Activated naive CD4-positive, alpha-beta T cell treated with anti-CD3 and anti-CD28 coated beads, Interleukin-2, amount 10 ng/mL, durations not matched to agents 7 days and 5 days (primary cell): Measurements from ENCODE around the gene DPH3.

Experiments
- CTCF ChIA-PET: fragments of 350-600 bp; sonication (Branson Sonifier 250); formaldehyde crosslinking; loops from one replicate; lab custom pipeline; 2021; ENCODE audit warnings: antibody characterized with exemption; lab: Charles Lee
- DNase-seq: peaks from one replicate; pipeline ENCODE4 v3.0.0-alpha.2; 2020
- H3K27ac Mint-ChIP-seq: one replicate; pipeline ENCODE4 v1.8.0; 2021; ENCODE audit warnings: mild to moderate bottlenecking, moderate library complexity, mixed read lengths
- H3K27me3 Mint-ChIP-seq: one replicate; pipeline ENCODE4 v1.8.0; 2021; ENCODE audit warnings: mild to moderate bottlenecking, mixed read lengths
- H3K36me3 Mint-ChIP-seq: one replicate; pipeline ENCODE4 v1.8.0; 2021; ENCODE audit warnings: mixed read lengths
- H3K4me1 Mint-ChIP-seq: one replicate; pipeline ENCODE4 v1.8.0; 2021; ENCODE audit warnings: mixed read lengths
- H3K4me3 Mint-ChIP-seq: one replicate; pipeline ENCODE4 v1.8.0; 2021; ENCODE audit warnings: mild to moderate bottlenecking, moderate library complexity, mixed read lengths
- H3K9me3 Mint-ChIP-seq: one replicate; pipeline ENCODE4 v1.8.0; 2021; ENCODE audit warnings: mixed read lengths

The DPH3 gene

DNA sequence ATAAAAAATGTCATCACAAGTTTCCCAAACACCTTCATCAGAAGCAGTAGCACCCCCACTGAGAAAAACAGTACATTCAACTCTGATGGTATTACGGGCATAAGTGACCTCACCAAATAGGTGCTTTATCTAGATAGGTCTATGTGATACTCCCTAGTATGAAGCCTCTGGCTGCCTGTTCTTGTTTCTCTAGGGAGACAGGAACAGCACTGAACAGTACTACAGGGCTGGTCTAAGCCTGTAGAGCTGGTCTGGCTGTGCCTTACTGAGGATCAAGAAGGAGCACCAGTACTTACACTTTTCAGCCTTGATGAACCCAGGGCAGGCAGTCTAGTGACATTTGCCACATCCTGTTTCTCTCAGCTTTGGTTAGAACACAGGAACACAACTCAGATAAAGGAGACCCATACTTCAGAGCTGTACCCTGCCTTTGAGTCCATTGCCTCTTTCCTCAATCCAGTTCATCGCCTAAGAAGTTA, 36.2 kb upstream of the DPH3 start:
- peaks cover 98% of the 10 kb centered on the region for H3K4me1 Mint-ChIP-seq
- no peaks in the 10 kb centered on the region for H3K27me3 Mint-ChIP-seq
- H3K36me3 Mint-ChIP-seq = peaks cover 93% of the 10 kb centered on the region
- H3K9me3 Mint-ChIP-seq = peaks cover 9% of the 10 kb centered on the region
- peak; percentile 73 for DNase-seq
- peak overlapping the region; percentile 96 for H3K27ac Mint-ChIP-seq
- CTCF ChIA-PET = interaction anchor here (1.2 to 6.7 kb wide), 4 partner anchors 11 to 18 kb away, joined by 3 to 53 read pairs (median 6); no protein-coding TSS in a partner anchor
- peak overlapping the region; percentile 83 for H3K4me3 Mint-ChIP-seq

GRCh38 chr3:16300307-16300706, 35.6 kb upstream of the DPH3 start:
- DNase-seq = no peak
- Mint-ChIP-seq H3K36me3 (peaks cover 93% of the 10 kb centered on the region), H3K27ac (peak overlapping the region; percentile 96), H3K4me3 (peak overlapping the region; percentile 83), H3K9me3 (peaks cover 9% of the 10 kb centered on the region), H3K4me1 (peaks cover 98% of the 10 kb centered on the region), H3K27me3 (no peaks in the 10 kb centered on the region)
- CTCF ChIA-PET = interaction anchor here (2.0 to 6.7 kb wide), 2 partner anchors 10 to 19 kb away, joined by 8 to 53 read pairs; no protein-coding TSS in a partner anchor

DNA sequence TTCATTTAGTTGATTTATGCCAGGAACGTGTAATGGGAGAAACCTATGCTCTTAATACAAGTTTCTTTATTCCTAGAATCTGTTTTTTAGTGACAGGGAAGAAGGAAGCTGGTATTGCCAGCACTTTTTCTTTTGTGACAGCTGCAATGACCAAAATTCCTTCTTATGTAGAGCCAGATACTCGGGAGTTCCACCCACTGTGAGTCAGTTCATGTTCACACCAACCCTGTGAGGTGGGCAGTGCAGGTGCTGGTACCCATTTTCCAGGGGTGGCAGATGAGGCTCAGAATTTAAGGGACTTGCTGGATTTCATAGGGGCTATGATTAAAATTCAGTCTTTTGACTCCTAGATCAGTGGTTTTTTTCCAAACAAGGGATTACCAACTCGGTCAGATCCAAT, 35.0 kb upstream of the DPH3 start:
- peaks cover 93% of the 10 kb centered on the region for H3K36me3 Mint-ChIP-seq
- H3K9me3 Mint-ChIP-seq = peaks cover 11% of the 10 kb centered on the region
- CTCF ChIA-PET = interaction anchor here (2.0 to 6.7 kb wide), 2 partner anchors 9 to 20 kb away, joined by 8 to 53 read pairs; no protein-coding TSS in a partner anchor
- H3K4me1 Mint-ChIP-seq = peaks cover 98% of the 10 kb centered on the region
- H3K27ac Mint-ChIP-seq = peak overlapping the region; percentile 96
- H3K4me3 Mint-ChIP-seq = peak overlapping the region; percentile 52
- DNase-seq = no peak
- H3K27me3 Mint-ChIP-seq = no peaks in the 10 kb centered on the region

DNA sequence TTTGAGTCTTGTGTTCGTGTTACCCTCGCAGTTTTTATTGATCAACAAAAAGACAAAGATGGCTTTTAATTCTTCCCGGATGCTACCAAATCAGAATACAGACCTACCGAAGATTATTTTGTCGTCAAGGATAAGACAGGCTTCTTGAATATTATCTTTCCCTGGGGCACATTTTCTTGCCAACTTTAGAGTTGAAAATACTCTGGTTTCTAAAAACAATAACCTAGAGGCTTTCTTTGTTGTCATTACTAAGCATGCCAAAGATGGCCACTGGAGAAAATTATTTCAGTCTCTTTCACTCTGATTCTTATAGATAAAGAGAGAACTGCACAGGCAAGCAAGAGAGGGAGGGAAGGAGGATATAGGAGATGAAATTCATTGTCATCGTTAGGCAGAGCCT, 34.1 kb upstream of the DPH3 start:
- no peak for DNase-seq
- Mint-ChIP-seq H3K9me3 (peaks cover 13% of the 10 kb centered on the region), H3K4me3 (peak overlapping the region; percentile 32), H3K27ac (peak overlapping the region; percentile 96), H3K36me3 (peaks cover 93% of the 10 kb centered on the region), H3K27me3 (no peaks in the 10 kb centered on the region), H3K4me1 (peaks cover 96% of the 10 kb centered on the region)
- CTCF ChIA-PET = interaction anchor here (1.2 to 1.4 kb wide), 2 partner anchors 9 to 10 kb away, joined by 3 to 5 read pairs; no protein-coding TSS in a partner anchor

DNA sequence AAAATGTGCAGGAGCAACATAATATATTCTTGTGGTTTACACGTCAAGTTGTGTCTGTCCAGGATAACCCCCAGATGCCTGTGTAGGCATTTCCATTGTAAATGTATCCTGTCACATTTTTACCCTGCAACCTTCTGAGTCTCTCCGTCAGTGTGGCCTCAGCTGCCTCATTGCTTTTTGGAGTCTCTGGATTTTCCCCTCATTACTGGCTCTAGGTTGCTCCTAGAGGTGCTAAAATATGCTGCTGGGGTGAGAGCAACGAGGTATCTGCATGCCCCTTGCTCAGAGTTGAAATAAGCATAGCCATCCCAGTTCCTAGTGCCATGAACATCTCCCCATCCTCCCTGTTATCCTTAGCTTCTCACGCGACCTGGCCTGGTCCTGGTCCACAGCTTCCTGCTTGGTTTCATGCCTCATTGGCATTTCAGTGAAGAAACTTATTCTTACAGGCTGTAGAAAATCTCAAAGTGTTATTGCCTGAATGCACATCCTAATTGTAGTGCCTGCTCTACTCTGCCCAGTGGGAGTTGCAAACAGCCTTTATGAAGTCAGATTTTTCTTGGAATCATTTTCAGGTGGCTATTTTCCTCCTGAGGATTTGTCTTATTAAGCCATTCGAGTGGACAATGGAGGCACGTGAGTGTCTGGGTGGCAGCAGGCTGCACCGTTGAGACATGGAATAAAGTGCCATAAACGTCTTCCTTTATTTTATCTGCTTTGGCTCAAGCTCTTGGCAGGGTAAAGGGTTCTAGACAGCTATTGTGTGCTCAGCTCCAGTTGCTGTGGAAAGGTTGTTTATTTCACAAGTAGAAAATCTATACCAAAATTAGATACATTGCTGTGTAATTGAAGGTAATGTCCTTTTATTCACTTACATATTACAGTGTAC, 33.5 kb upstream of the DPH3 start:
- CTCF ChIA-PET = interaction anchor here (0.6 to 1.4 kb wide), 3 partner anchors 8 to 687 kb away, joined by 3 to 5 read pairs (median 3); no protein-coding TSS in a partner anchor
- DNase-seq = no peak
- Mint-ChIP-seq H3K9me3 (peaks cover 20% of the 10 kb centered on the region), H3K27me3 (no peaks in the 10 kb centered on the region), H3K36me3 (peaks cover 96% of the 10 kb centered on the region), H3K27ac (peak overlapping the region; percentile 96), H3K4me1 (peaks cover 98% of the 10 kb centered on the region), H3K4me3 (peak overlapping the region; percentile 32)

DNA sequence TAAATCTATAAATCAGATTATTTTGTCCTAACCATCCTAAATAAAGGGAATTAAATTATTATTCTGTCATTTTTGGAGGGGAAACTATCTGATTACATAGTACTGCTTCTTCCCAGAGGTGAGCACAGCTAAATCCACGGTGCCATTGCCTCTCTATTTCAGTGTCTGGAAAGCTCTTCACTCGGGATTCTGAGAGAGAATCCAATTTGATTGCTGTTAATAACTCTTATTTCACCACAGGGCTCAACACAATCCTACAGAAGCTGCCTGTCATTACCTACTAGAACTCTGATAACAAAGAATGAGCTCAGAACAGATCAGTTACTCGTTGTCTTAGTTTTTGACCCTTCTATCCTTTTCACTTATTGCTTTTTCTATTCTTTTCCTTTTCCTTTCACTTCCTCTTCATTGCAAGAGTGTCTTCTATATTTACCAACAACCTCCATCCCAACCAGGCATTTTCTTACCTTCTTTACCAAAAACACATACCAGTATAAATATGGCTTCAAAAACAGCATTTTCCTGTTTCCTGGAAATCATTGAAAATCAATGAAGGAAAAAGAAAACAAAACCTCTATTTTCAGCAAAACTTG, 30.7 kb upstream of the DPH3 start:
- DNase-seq = no peak
- Mint-ChIP-seq H3K36me3 (peaks cover 85% of the 10 kb centered on the region), H3K27ac (peak overlapping the region; percentile 78), H3K4me1 (peaks cover 94% of the 10 kb centered on the region), H3K4me3 (peak overlapping the region; percentile 45), H3K27me3 (no peaks in the 10 kb centered on the region), H3K9me3 (peaks cover 25% of the 10 kb centered on the region)
- CTCF ChIA-PET = interaction anchor here (1.1 to 9.8 kb wide), 5 partner anchors 8 to 255 kb away, joined by 3 to 246 read pairs (median 6); no protein-coding TSS in a partner anchor

- peaks cover 83% of the 10 kb centered on the region for H3K36me3 Mint-ChIP-seq
- H3K27me3 Mint-ChIP-seq = no peaks in the 10 kb centered on the region
- CTCF ChIA-PET = interaction anchor here (1.1 to 9.8 kb wide), 4 partner anchors 9 to 255 kb away, joined by 3 to 246 read pairs (median 10); no protein-coding TSS in a partner anchor
- DNase-seq = no peak
- H3K27ac Mint-ChIP-seq = peak overlapping the region; percentile 64
- H3K4me1 Mint-ChIP-seq = peaks cover 94% of the 10 kb centered on the region
- H3K9me3 Mint-ChIP-seq = peaks cover 25% of the 10 kb centered on the region
- peak overlapping the region; percentile 46 for H3K4me3 Mint-ChIP-seq
Measured at GRCh38 chr3:16294844-16295243, 30.1 kb upstream of the DPH3 start.

DNA sequence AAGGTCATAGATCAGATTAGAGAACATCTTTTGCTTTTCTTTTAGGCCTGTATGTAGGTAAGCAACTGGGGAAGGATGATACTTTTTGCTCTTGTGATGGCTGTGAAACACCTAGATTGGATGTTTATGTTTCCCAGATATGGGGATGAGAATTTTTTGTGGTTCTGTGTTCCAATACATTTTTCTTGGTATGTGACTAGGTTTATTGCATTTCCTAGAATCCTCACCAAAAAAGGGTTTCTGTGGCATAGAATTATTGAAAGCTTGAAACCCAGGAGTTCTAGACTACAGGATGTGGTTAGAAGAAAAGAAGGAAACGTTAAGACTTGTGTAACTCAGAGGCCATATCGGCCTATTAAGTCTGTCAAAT, 26.1 kb upstream of the DPH3 start:
- Mint-ChIP-seq H3K9me3 (peaks cover 16% of the 10 kb centered on the region), H3K27ac (peak overlapping the region; percentile 97), H3K36me3 (peaks cover 78% of the 10 kb centered on the region), H3K4me1 (peaks cover 68% of the 10 kb centered on the region), H3K27me3 (no peaks in the 10 kb centered on the region), H3K4me3 (peak overlapping the region; percentile 92)
- no peak for DNase-seq
- CTCF ChIA-PET = interaction anchor here (0.6 to 9.8 kb wide), 18 partner anchors 7 to 551 kb away, joined by 3 to 246 read pairs (median 5); partner anchors contain the start of genes DPH3 and OXNAD1

DNA sequence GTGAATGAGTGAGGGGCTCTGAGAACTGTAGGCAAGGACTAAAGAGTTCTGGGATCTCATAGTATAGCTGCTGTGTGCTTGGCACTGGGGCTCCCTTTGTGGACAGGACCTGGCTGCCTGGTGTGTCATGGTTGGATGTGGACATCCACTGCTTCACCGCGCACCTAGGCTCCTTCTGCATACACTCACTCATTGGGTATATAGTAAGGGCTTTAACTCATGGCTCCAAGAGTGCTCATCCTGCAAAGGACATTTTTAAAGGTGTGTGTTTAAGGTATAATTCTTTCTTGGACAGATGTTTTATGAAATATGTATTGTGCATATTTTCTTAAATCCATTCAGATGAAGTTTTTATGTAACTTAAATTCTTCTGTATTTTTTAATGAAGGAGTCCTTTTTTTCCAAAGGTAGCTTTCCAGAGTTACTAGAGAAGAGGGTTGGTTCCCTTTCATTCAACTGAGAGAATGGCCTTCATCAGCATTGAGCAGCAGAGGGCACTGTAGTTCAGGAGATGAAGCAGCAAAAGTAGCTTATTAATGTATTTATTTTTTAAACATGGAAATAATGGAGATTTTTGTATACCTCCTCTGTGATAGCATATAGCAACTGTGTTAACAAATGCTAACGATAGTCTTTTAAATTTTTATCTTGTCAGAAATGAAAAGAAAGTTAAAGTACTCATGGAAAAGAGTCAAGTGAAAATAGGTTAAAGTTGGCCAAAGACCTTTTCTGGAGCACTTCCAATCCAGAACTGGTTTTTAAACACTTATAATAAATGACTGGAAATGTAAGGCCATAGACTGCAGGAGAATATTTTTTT, 25.5 kb upstream of the DPH3 start:
- peak; percentile 80 for DNase-seq
- Mint-ChIP-seq H3K4me3 (peak overlapping the region; percentile 92), H3K27me3 (no peaks in the 10 kb centered on the region), H3K9me3 (peaks cover 16% of the 10 kb centered on the region), H3K4me1 (peaks cover 68% of the 10 kb centered on the region), H3K27ac (peak overlapping the region; percentile 97), H3K36me3 (peaks cover 73% of the 10 kb centered on the region)
- CTCF ChIA-PET = interaction anchor here (0.6 to 9.8 kb wide), 21 partner anchors 8 to 552 kb away, joined by 3 to 246 read pairs (median 5); partner anchors contain the start of genes DPH3 and OXNAD1

DNA sequence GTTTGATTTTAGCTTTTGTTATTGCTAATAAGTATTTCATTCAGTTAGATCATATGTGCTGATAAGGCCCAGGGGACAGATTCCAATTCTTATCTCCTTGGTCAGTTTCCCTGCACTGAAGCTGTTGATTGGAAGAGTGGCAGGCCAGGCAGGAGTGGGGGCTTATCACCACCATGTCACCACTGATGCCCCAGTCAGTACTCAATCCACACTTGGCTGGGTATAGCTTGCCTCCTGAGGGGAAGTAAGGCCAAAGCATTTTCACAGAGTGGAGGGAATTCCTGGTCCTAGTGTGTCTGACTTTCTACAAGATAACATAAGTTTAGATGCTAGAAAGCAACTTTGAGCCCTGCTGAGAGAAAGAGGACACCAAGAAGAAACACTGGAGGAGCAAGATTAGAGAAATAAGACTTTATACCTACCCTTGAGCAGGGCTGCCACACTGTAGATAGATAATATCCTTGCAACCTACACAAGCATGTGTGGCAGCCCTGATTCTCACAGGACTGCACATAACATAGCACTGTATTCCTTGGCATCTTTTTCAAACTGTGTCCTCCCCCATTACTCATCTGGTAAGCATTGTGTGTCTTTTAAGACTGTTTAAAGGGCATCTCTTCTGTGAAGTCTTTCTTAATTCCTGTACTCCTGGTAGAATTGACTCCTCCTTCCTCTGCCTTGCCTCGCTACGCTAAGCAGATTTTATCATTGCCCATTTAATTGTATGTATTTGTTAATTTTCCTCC, 24.6 kb upstream of the DPH3 start:
- no peaks in the 10 kb centered on the region for H3K27me3 Mint-ChIP-seq
- H3K4me3 Mint-ChIP-seq = peak overlapping the region; percentile 92
- H3K9me3 Mint-ChIP-seq = peaks cover 13% of the 10 kb centered on the region
- peaks cover 65% of the 10 kb centered on the region for H3K36me3 Mint-ChIP-seq
- no peak for DNase-seq
- peaks cover 68% of the 10 kb centered on the region for H3K4me1 Mint-ChIP-seq
- H3K27ac Mint-ChIP-seq = peak overlapping the region; percentile 97
- CTCF ChIA-PET = interaction anchor here (1.0 to 9.8 kb wide), 13 partner anchors 9 to 261 kb away, joined by 3 to 246 read pairs (median 6); no protein-coding TSS in a partner anchor

- Mint-ChIP-seq H3K4me1 (peaks cover 67% of the 10 kb centered on the region), H3K4me3 (peak overlapping the region; percentile 92), H3K27me3 (no peaks in the 10 kb centered on the region), H3K36me3 (peaks cover 61% of the 10 kb centered on the region), H3K9me3 (peaks cover 10% of the 10 kb centered on the region), H3K27ac (peak overlapping the region; percentile 97)
- DNase-seq = peak; percentile 46
- CTCF ChIA-PET = interaction anchor here (1.1 to 9.8 kb wide), 10 partner anchors 10 to 262 kb away, joined by 3 to 246 read pairs (median 6); no protein-coding TSS in a partner anchor
Measured at GRCh38 chr3:16288664-16289063, 23.9 kb upstream of the DPH3 start.

- Mint-ChIP-seq H3K36me3 (peaks cover 62% of the 10 kb centered on the region), H3K27me3 (no peaks in the 10 kb centered on the region), H3K4me3 (peak overlapping the region; percentile 92), H3K9me3 (no peaks in the 10 kb centered on the region), H3K4me1 (peaks cover 60% of the 10 kb centered on the region), H3K27ac (peak overlapping the region; percentile 97)
- CTCF ChIA-PET = interaction anchor here (0.7 to 2.5 kb wide), 12 partner anchors 15 to 263 kb away, joined by 3 to 21 read pairs (median 4); partner anchors contain the start of genes DPH3 and OXNAD1
- DNase-seq = no peak
Measured at GRCh38 chr3:16286751-16287543, 22.2 kb upstream of the DPH3 start.
